ENCODE measurements around the gene ANKRD10. TPM values are rescaled to one million over a fixed set of nuclear protein-coding genes. Genes with fewer than 3 reads are reported as not detected.

Gene ANKRD10
- total and polyA plus RNA-seq, 2 of the 8 experiments (the other 6 are each of a cell fraction or from before 2014, with no cell fraction given), result 146 to 218 TPM

GRCh38 chr13:110838116-110838515 is 76.8 kb downstream of the ANKRD10 start:
- TF ChIP-seq EZH2 (IDR thresholded peaks at IDR 0.05; ENCODE audit: low read depth, low read length, severe bottlenecking) (no peak), CHD1 (IDR thresholded peaks at IDR 0.05; ENCODE audit: low read depth, low read length) (no peak), HDAC2 (IDR thresholded peaks at IDR 0.05; ENCODE audit: borderline replicate concordance in 1 of 2, low read depth in 2 of 2, low read length in 2 of 2) (no peak), YY1 (IDR thresholded peaks at IDR 0.05; ENCODE audit: low read depth, low read length) (no peak), CHD2 (IDR thresholded peaks at IDR 0.05; ENCODE audit: low read length) (no peak), CTBP2 (IDR thresholded peaks at IDR 0.05; ENCODE audit: borderline replicate concordance, insufficient read depth, insufficient read length, low read length) (no peak), BACH1 (IDR thresholded peaks at IDR 0.05; ENCODE audit: low read length) (no peak), HDAC6 (IDR thresholded peaks at IDR 0.05; ENCODE audit: low read depth, low read length) (no peak), SP1 (IDR thresholded peaks at IDR 0.05; ENCODE audit: low read depth, low read length) (no peak), KDM1A (IDR thresholded peaks at IDR 0.05; ENCODE audit: borderline replicate concordance, low read length) (no peak), MAX (IDR thresholded peaks at IDR 0.05) (no peak)
- TF ChIP-seq, protein P1, sequence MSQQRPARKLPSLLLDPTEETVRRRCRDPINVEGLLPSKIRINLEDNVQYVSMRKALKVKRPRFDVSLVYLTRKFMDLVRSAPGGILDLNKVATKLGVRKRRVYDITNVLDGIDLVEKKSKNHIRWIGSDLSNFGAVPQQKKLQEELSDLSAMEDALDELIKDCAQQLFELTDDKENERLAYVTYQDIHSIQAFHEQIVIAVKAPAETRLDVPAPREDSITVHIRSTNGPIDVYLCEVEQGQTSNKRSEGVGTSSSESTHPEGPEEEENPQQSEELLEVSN (IDR thresholded peaks at IDR 0.05), result no peak
- no peaks in the 10 kb centered on the region for H3K27me3 ChIP-seq (replicated peaks in 1 of 4; ENCODE audit: control insufficient read depth in 3 of 4, extremely low read depth in 1 of 4, insufficient read depth in 3 of 4, low read length in 3 of 4)
- H2AK5ac ChIP-seq (ENCODE audit: low read depth, low read length), result no peak overlapping the region
- no peak overlapping the region for H3K23ac ChIP-seq (ENCODE audit: insufficient read length)
- H3K79me2 ChIP-seq (ENCODE audit: control insufficient read depth in 1 of 2, insufficient read depth in 2 of 2, low read length in 2 of 2), result no peaks in the 10 kb centered on the region
- H2BK12ac ChIP-seq (ENCODE audit: low read depth, low read length), result no peak overlapping the region
- no peaks in the 10 kb centered on the region for H3K36me3 ChIP-seq (ENCODE audit: control insufficient read depth in 2 of 4, insufficient read depth in 4 of 4, low read length in 3 of 4)
- no peak overlapping the region for H4K91ac ChIP-seq (replicated peaks; ENCODE audit: insufficient read length, low read length)
- H3K4ac ChIP-seq (replicated peaks; ENCODE audit: insufficient read length, low read depth, low read length), result no peak overlapping the region
- no peak overlapping the region for H2BK120ac ChIP-seq (replicated peaks; ENCODE audit: low read depth, low read length)
- no peak overlapping the region for H2BK20ac ChIP-seq (ENCODE audit: low read length)
- H3K9ac ChIP-seq (replicated peaks in 1 of 4; ENCODE audit: extremely low read depth in 1 of 4, low read depth in 3 of 4, low read length in 3 of 4), result no peak overlapping the region
- H3K27ac ChIP-seq (ENCODE audit: low read depth, low read length), result no peak overlapping the region
- CTCF ChIA-PET (ENCODE audit: partially characterized antibody), result no interaction called here
- H3K56ac ChIP-seq (replicated peaks; ENCODE audit: insufficient read length, low read depth, low read length), result no peak overlapping the region
- no peaks in the 10 kb centered on the region; the same call in 1 of the 2 replicates for H3K23me2 ChIP-seq (ENCODE audit: low read depth, low read length)
- WGBS, 2 experiments (ENCODE audit: extremely low coverage in 1 of 2, insufficient coverage in 1 of 2, insufficient read length in 1 of 2, insufficient replicate concordance in 2 of 2, low coverage in 1 of 2, low lambda C conversion rate in 2 of 2, missing lambda C conversion rate in 1 of 2), result 91% methylated on average over 8 of the region's 8 CpGs; no CpG with 5 or more reads in 1 of the 2 experiments
- FAIRE-seq (no peak), DNase-seq (ENCODE audit: low read depth in 1 of 2, low spot score in 2 of 2) (no peak)
- H3K4me3 ChIP-seq (ENCODE audit: extremely low read depth in 1 of 4, insufficient read depth in 2 of 4, low read depth in 3 of 4, low read length in 4 of 4), result no peak overlapping the region
- H3K4me1 ChIP-seq (replicated peaks in 1 of 4; ENCODE audit: control insufficient read depth in 3 of 4, insufficient read depth in 4 of 4, low read length in 3 of 4), result no peaks in the 10 kb centered on the region
- no peaks in the 10 kb centered on the region for H3K79me1 ChIP-seq (ENCODE audit: low read depth, low read length)
- H3K4me2 ChIP-seq (ENCODE audit: insufficient read depth in 1 of 2, low read depth in 2 of 2, low read length in 2 of 2), result no peak overlapping the region
- H4K5ac ChIP-seq (ENCODE audit: insufficient read length, low read depth, low read length), result no peak overlapping the region
- no peak overlapping the region for H2BK5ac ChIP-seq (ENCODE audit: low read depth, low read length)
- no peak overlapping the region for H2BK15ac ChIP-seq (ENCODE audit: low read length)
- H3K18ac ChIP-seq (ENCODE audit: extremely low read depth, low read length), result no peak overlapping the region
- H2AFZ ChIP-seq (ENCODE audit: low read length), result no peak overlapping the region
- no peak overlapping the region for H3K14ac ChIP-seq (ENCODE audit: insufficient read length)
- H3K9me3 ChIP-seq (ENCODE audit: insufficient read depth in 2 of 2, low read depth in 1 of 2, low read length in 1 of 2), result no peaks in the 10 kb centered on the region
- H4K8ac ChIP-seq (ENCODE audit: extremely low read depth, insufficient read depth, low read length), result no peak overlapping the region
- no peaks in the 10 kb centered on the region for H4K20me1 ChIP-seq (replicated peaks in 1 of 2; ENCODE audit: control insufficient read depth in 1 of 2, insufficient read depth in 2 of 2, low read length in 2 of 2)
- POLR2A ChIA-PET (ENCODE audit: partially characterized antibody), result no interaction called here

All from H1 (cell line).